CD8-positive, alpha-beta memory T cell (primary cell): ENCODE data around the gene SASH1. TPM values are rescaled to one million over a fixed set of nuclear protein-coding genes. Genes with fewer than 3 reads are reported as not detected.

Source experiments
- CTCF ChIA-PET: fragments of 350-600 bp; sonication (Branson Sonifier 250); formaldehyde crosslinking; loops from one replicate; lab custom pipeline; 2021; ENCODE audit warnings: antibody characterized with exemption; lab: Charles Lee
- POLR2A ChIA-PET: fragments of 350-600 bp; sonication (Branson Sonifier 250); formaldehyde crosslinking; loops from one replicate; lab custom pipeline; 2021; ENCODE audit warnings: antibody characterized with exemption; lab: Charles Lee
- DNase-seq, 5 donors: peaks; one replicate each; pipeline versions ENCODE4 v3.0.0 to v3.0.0-alpha.2; 2020 to 2022; ENCODE audit warnings: mixed read lengths in 1 of 5
- H3K27ac ChIP-seq: one replicate; pipeline ENCODE4 v1.7.0; 2013; ENCODE audit warnings: low read depth, mild to moderate bottlenecking, low read length, moderate library complexity
- H3K27me3 ChIP-seq: 2 replicates; pipeline ENCODE4 v1.7.0; 2013; ENCODE audit warnings: low read length, mild to moderate bottlenecking; ENCODE audit not compliant: insufficient read depth, poor library complexity, severe bottlenecking
- H3K36me3 ChIP-seq: 2 replicates; pipeline ENCODE4 v1.7.0; 2013; ENCODE audit warnings: mild to moderate bottlenecking, low read length, moderate library complexity; ENCODE audit not compliant: insufficient read depth
- H3K4me1 ChIP-seq: 2 replicates; pipeline ENCODE4 v1.7.0; 2013; ENCODE audit warnings: mild to moderate bottlenecking, low read length, moderate library complexity; ENCODE audit not compliant: insufficient read depth
- H3K4me3 ChIP-seq: 2 replicates; pipeline ENCODE4 v1.7.0; 2013; ENCODE audit warnings: mild to moderate bottlenecking, low read length
- H3K9me3 ChIP-seq: 2 replicates; pipeline ENCODE4 v1.7.0; 2013; ENCODE audit warnings: mild to moderate bottlenecking, low read length
- H3K27ac Mint-ChIP-seq, 8 donors: one replicate each; pipeline ENCODE4 v1.8.0; 2020 to 2021; ENCODE audit warnings: mixed read lengths in 8 of 8, mild to moderate bottlenecking in 6 of 8, inconsistent platforms in 3 of 8, moderate library complexity in 3 of 8
- H3K27me3 Mint-ChIP-seq, 2 donors: one replicate each; pipeline ENCODE4 v1.8.0; 2020 to 2021; ENCODE audit warnings: mixed read lengths in 2 of 2, mild to moderate bottlenecking in 1 of 2, moderate library complexity in 1 of 2
- H3K36me3 Mint-ChIP-seq, 3 donors: one replicate each; pipeline ENCODE4 v1.8.0; 2020 to 2021; ENCODE audit warnings: mixed read lengths in 3 of 3, inconsistent platforms in 1 of 3, mild to moderate bottlenecking in 1 of 3
- H3K4me1 Mint-ChIP-seq, 3 donors: one replicate each; pipeline ENCODE4 v1.8.0; 2020 to 2021; ENCODE audit warnings: mixed read lengths in 3 of 3, inconsistent platforms in 1 of 3, mild to moderate bottlenecking in 1 of 3
- H3K4me3 Mint-ChIP-seq, 7 donors: one replicate each; pipeline ENCODE4 v1.8.0; 2020 to 2021; ENCODE audit warnings: mixed read lengths in 7 of 7, mild to moderate bottlenecking in 6 of 7, moderate library complexity in 4 of 7, inconsistent platforms in 2 of 7
- H3K9me3 Mint-ChIP-seq, 5 donors: one replicate each; pipeline ENCODE4 v1.8.0; 2020 to 2022; ENCODE audit warnings: mixed read lengths in 5 of 5, mild to moderate bottlenecking in 3 of 5, moderate library complexity in 2 of 5, inconsistent platforms in 1 of 5
- polyA plus RNA-seq: library from polyadenylated mRNA; unstranded; fragments of 300-500 nt; fragmentation: Illumina TruSeq; gene quantifications from one replicate; pipeline ENCODE4 v1.2.3, GENCODE V29; 2021
- total RNA-seq, 2 experiments: library from RNA; stranded (reverse); gene quantifications; one replicate each; pipeline ENCODE4 v1.2.3, GENCODE V29; 2021

Gene SASH1
- total and polyA plus RNA-seq, 3 experiments from 2014 or later, result 0.72 to 0.95 TPM; not detected in 1

GRCh38 chr6:148436466-148436865, 93.8 kb downstream of the SASH1 start:
- no peaks in the 10 kb centered on the region for H3K27me3 ChIP-seq
- Mint-ChIP-seq H3K4me3 (no peak overlapping the region), H3K27ac (no peak overlapping the region), H3K9me3 (no peaks in the 10 kb centered on the region), H3K4me1 (no peaks in the 10 kb centered on the region), H3K36me3 (no peaks in the 10 kb centered on the region), H3K27me3 (peaks cover 6 to 9% of the 10 kb centered on the region in 2 donors)
- H3K9me3 ChIP-seq, result no peaks in the 10 kb centered on the region
- DNase-seq, result no peak
- POLR2A ChIA-PET, result no interaction called here
- H3K4me1 ChIP-seq, result no peaks in the 10 kb centered on the region
- CTCF ChIA-PET, result no interaction called here
- H3K4me3 ChIP-seq, result no peak overlapping the region
- H3K27ac ChIP-seq, result no peak overlapping the region
- no peaks in the 10 kb centered on the region for H3K36me3 ChIP-seq

DNA sequence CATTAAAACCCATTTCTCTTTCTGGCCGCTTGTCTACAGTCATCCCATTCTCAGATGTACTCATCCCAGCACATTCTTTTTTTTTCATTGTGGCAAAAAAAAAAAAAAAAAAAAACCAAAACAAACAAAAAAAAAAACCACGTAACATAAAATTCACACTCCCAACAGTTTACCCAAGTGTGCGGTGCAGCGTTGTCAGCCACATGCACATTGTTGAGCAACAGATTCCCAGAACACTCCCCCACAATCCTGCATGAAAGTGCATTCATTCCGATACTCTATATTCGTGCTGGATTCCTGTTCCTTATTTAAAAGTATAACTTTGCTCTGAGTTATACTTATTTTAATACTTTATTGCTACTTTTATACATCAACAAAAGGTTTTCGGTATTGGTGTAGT, 96.0 kb downstream of the SASH1 start:
- H3K4me1 ChIP-seq, result no peaks in the 10 kb centered on the region
- H3K27ac ChIP-seq, result no peak overlapping the region
- Mint-ChIP-seq H3K9me3 (no peaks in the 10 kb centered on the region), H3K27ac (no peak overlapping the region), H3K36me3 (no peaks in the 10 kb centered on the region), H3K4me3 (no peak overlapping the region), H3K4me1 (no peaks in the 10 kb centered on the region), H3K27me3 (peaks cover 6 to 9% of the 10 kb centered on the region in 2 donors)
- H3K4me3 ChIP-seq, result no peak overlapping the region
- no peaks in the 10 kb centered on the region for H3K9me3 ChIP-seq
- H3K27me3 ChIP-seq, result no peaks in the 10 kb centered on the region
- POLR2A ChIA-PET, result no interaction called here
- no peak for DNase-seq
- H3K36me3 ChIP-seq, result no peaks in the 10 kb centered on the region
- CTCF ChIA-PET, result no interaction called here

DNA sequence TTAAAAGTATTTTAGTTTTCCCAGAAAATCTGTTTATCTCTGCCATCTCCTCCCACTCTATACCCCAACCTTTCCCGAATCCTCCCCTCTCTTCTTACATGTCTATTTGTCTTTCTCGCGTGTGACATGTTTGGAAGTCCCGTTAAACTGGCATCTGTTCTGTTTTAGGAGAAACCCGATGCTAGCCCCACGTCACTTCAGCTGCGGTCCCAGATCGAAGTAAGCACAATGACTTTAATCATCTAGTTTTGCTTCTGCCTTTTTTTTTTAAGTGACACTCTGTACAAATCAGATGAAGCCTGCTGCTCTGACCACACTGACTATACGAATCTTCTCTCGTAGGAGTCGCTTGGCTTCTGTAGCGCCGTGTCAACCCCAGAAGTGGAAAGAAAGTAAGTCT, 97.4 kb downstream of the SASH1 start:
- H3K27ac ChIP-seq, result no peak overlapping the region
- Mint-ChIP-seq H3K27me3 (peaks cover 6 to 8% of the 10 kb centered on the region in 2 donors), H3K9me3 (no peaks in the 10 kb centered on the region), H3K36me3 (no peaks in the 10 kb centered on the region), H3K4me1 (no peaks in the 10 kb centered on the region), H3K27ac (no peak overlapping the region), H3K4me3 (no peak overlapping the region)
- H3K27me3 ChIP-seq, result no peaks in the 10 kb centered on the region
- DNase-seq, result no peak
- H3K36me3 ChIP-seq, result no peaks in the 10 kb centered on the region
- ChIA-PET POLR2A (no interaction called here), CTCF (no interaction called here)
- H3K4me1 ChIP-seq, result no peaks in the 10 kb centered on the region
- no peaks in the 10 kb centered on the region for H3K9me3 ChIP-seq
- H3K4me3 ChIP-seq, result no peak overlapping the region

- Histone ChIP-seq H3K4me1 (no peaks in the 10 kb centered on the region), H3K27me3 (no peaks in the 10 kb centered on the region), H3K9me3 (no peaks in the 10 kb centered on the region), H3K4me3 (no peak overlapping the region), H3K27ac (no peak overlapping the region), H3K36me3 (no peaks in the 10 kb centered on the region)
- no peak overlapping the region for H3K4me3 Mint-ChIP-seq
- CTCF ChIA-PET, result no interaction called here
- no peak for DNase-seq
- H3K27me3 Mint-ChIP-seq, result peaks cover 8% of the 10 kb centered on the region in 2 donors
- POLR2A ChIA-PET, result no interaction called here
- H3K9me3 Mint-ChIP-seq, result no peaks in the 10 kb centered on the region
- no peak overlapping the region for H3K27ac Mint-ChIP-seq
- no peaks in the 10 kb centered on the region for H3K36me3 Mint-ChIP-seq
- H3K4me1 Mint-ChIP-seq, result no peaks in the 10 kb centered on the region
Measured at GRCh38 chr6:148440877-148441453, 98.3 kb downstream of the SASH1 start.

GRCh38 chr6:148441454-148441911, 98.8 kb downstream of the SASH1 start:
- Histone ChIP-seq H3K27me3 (no peaks in the 10 kb centered on the region), H3K9me3 (no peaks in the 10 kb centered on the region), H3K36me3 (no peaks in the 10 kb centered on the region), H3K4me1 (no peaks in the 10 kb centered on the region), H3K4me3 (no peak overlapping the region), H3K27ac (no peak overlapping the region)
- peaks cover 8 to 10% of the 10 kb centered on the region in 2 donors for H3K27me3 Mint-ChIP-seq
- no peaks in the 10 kb centered on the region for H3K4me1 Mint-ChIP-seq
- ChIA-PET POLR2A (no interaction called here), CTCF (no interaction called here)
- no peaks in the 10 kb centered on the region for H3K36me3 Mint-ChIP-seq
- no peak for DNase-seq
- H3K27ac Mint-ChIP-seq, result no peak overlapping the region
- no peaks in the 10 kb centered on the region for H3K9me3 Mint-ChIP-seq
- no peak overlapping the region for H3K4me3 Mint-ChIP-seq

DNA sequence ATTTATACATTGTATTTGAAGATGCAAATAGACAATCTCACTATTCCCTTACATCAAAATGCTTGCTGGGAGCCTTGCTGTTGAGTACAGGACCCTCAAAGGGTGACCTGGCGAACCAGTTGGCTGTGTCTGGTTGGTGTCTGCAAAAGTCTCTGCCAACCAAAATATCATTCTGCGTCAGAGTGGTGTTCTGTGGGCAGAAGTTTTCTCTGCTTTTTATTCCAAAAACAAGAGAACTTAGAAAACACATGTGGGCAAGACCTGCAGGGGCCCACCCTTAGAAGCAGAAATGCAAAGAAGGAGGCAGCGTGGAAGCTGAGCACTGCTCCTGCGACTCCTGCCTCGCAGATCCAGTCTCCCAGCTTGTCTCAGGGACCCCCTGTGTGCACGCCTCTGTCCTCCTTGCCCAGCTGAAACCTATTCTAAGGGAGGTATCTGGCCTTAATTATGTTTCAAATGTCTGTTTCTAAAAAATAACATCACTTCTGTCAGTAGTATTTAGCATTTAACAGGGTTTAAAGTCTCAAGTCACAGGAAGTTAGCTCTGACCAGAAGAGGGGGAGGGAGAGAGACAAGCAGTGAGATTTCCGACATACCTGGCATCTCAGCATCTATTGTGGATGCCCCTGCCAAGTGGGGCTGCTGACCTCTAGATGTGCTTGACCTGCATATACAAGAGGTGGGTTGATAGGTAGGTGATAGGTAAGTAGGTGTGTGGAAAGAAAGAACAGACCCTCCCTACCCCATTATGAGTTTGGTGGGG, 101.3 kb downstream of the SASH1 start:
- H3K27ac Mint-ChIP-seq, result no peak overlapping the region
- POLR2A ChIA-PET, result no interaction called here
- H3K4me1 Mint-ChIP-seq, result peaks cover 0 to 3% (median 0%) of the 10 kb centered on the region in 3 donors
- no peaks in the 10 kb centered on the region for H3K9me3 Mint-ChIP-seq
- Histone ChIP-seq H3K27ac (no peak overlapping the region), H3K27me3 (no peaks in the 10 kb centered on the region), H3K4me3 (no peak overlapping the region), H3K9me3 (no peaks in the 10 kb centered on the region), H3K4me1 (no peaks in the 10 kb centered on the region), H3K36me3 (no peaks in the 10 kb centered on the region)
- DNase-seq, result no peak
- H3K4me3 Mint-ChIP-seq, result peak overlapping the region in 1 of 7 donors; percentile 29
- CTCF ChIA-PET, result interaction anchor here (2.2 kb wide), 1 partner anchor 19 kb away, joined by 5 read pairs; no protein-coding TSS in a partner anchor
- peaks cover 8 to 26% of the 10 kb centered on the region in 2 donors for H3K27me3 Mint-ChIP-seq
- H3K36me3 Mint-ChIP-seq, result no peaks in the 10 kb centered on the region

GRCh38 chr6:148445116-148445515, 102.5 kb downstream of the SASH1 start:
- no peaks in the 10 kb centered on the region for H3K9me3 Mint-ChIP-seq
- Histone ChIP-seq H3K27me3 (no peaks in the 10 kb centered on the region), H3K9me3 (no peaks in the 10 kb centered on the region), H3K27ac (no peak overlapping the region), H3K4me1 (no peaks in the 10 kb centered on the region), H3K36me3 (no peaks in the 10 kb centered on the region), H3K4me3 (no peak overlapping the region)
- H3K27me3 Mint-ChIP-seq, result peaks cover 8 to 29% of the 10 kb centered on the region in 2 donors
- no peak for DNase-seq
- H3K4me1 Mint-ChIP-seq, result peaks cover 0 to 3% (median 0%) of the 10 kb centered on the region in 3 donors
- H3K4me3 Mint-ChIP-seq, result no peak overlapping the region
- no peaks in the 10 kb centered on the region for H3K36me3 Mint-ChIP-seq
- ChIA-PET CTCF (interaction anchor here (2.2 kb wide), 1 partner anchor 18 kb away, joined by 5 read pairs; no protein-coding TSS in a partner anchor), POLR2A (no interaction called here)
- H3K27ac Mint-ChIP-seq, result no peak overlapping the region

GRCh38 chr6:148445620-148446019, 103.0 kb downstream of the SASH1 start:
- no peak overlapping the region for H3K27ac Mint-ChIP-seq
- POLR2A ChIA-PET, result no interaction called here

More at GRCh38 chr6:148445620-148446019, 103.0 kb downstream of the SASH1 start:
- Histone ChIP-seq H3K9me3 (no peaks in the 10 kb centered on the region), H3K4me1 (no peaks in the 10 kb centered on the region), H3K27me3 (no peaks in the 10 kb centered on the region), H3K36me3 (no peaks in the 10 kb centered on the region), H3K27ac (no peak overlapping the region), H3K4me3 (no peak overlapping the region)
- H3K27me3 Mint-ChIP-seq, result peaks cover 8 to 33% of the 10 kb centered on the region in 2 donors
- no peak for DNase-seq
- no peaks in the 10 kb centered on the region for H3K9me3 Mint-ChIP-seq
- CTCF ChIA-PET, result interaction anchor here (2.2 kb wide), 1 partner anchor 18 kb away, joined by 5 read pairs; no protein-coding TSS in a partner anchor
- H3K4me3 Mint-ChIP-seq, result no peak overlapping the region
- H3K4me1 Mint-ChIP-seq, result peaks cover 0 to 3% (median 0%) of the 10 kb centered on the region in 3 donors
- no peaks in the 10 kb centered on the region for H3K36me3 Mint-ChIP-seq
